ENCODE data around the gene RBM20. TPM values are rescaled to one million over a fixed set of nuclear protein-coding genes. Genes with fewer than 3 reads are reported as not detected.

RBM20 gene
- polyA plus RNA-seq, 1 experiment, result 0.11 TPM

DNA sequence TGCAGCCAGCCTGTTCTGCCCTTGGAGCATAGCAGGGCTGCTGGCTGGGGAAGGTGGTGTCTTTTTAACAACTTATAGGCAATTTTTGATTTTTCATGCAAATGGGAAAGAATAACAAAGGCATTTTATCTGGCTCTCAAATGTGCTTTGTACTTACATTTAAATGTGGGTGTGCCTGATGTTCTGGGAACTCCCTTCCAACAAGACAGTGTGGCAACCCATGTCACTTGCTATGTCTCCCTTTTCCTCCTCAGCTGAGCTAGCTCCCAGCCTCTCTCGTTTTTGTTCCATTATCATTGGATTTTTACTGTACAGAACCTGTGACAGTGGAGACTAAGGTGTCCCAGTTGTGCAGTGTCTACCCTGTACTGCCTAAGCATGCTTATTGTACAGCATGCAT lies 134.1 kb downstream of the RBM20 start:
- CTCF ChIA-PET, result no interaction called here
- POLR2A ChIA-PET, result no interaction called here

DNA sequence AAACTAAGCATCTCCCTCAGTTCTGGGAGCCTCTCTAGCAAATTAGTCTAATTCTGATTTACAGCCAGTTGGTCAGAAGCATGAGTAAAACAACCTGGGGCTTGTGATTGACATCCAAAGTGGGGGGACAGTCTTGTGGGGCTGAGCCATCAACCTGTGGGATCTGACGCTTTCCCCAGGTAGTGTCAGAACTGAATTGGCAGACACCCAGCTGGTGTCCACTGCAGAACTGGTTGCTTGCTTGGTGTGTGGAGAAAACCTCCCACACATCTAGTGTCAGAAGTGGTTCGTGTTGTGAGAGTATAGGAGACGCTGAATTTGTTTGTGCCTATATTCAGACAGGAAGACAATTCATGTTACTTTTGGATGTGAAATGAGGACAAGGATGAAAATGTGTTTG lies 135.4 kb downstream of the RBM20 start:
- Histone ChIP-seq H3K27me3 (ENCODE audit: control insufficient read depth, insufficient read depth, low read length) (peaks cover 18% of the 10 kb centered on the region), H3K4me3 (ENCODE audit: low read depth, low read length) (no peak overlapping the region), H3K27ac (ENCODE audit: low read depth, low read length) (no peak overlapping the region), H3K9me3 (ENCODE audit: control insufficient read depth, insufficient read depth, low read length) (no peaks in the 10 kb centered on the region)
- ChIA-PET CTCF (no interaction called here), POLR2A (no interaction called here)
- DNase-seq (ENCODE audit: low read depth, low spot score), result no peak
- TF ChIP-seq, protein P1, sequence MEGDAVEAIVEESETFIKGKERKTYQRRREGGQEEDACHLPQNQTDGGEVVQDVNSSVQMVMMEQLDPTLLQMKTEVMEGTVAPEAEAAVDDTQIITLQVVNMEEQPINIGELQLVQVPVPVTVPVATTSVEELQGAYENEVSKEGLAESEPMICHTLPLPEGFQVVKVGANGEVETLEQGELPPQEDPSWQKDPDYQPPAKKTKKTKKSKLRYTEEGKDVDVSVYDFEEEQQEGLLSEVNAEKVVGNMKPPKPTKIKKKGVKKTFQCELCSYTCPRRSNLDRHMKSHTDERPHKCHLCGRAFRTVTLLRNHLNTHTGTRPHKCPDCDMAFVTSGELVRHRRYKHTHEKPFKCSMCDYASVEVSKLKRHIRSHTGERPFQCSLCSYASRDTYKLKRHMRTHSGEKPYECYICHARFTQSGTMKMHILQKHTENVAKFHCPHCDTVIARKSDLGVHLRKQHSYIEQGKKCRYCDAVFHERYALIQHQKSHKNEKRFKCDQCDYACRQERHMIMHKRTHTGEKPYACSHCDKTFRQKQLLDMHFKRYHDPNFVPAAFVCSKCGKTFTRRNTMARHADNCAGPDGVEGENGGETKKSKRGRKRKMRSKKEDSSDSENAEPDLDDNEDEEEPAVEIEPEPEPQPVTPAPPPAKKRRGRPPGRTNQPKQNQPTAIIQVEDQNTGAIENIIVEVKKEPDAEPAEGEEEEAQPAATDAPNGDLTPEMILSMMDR (IDR thresholded peaks at IDR 0.05; ENCODE audit: low read depth, low read length), result no peak

More for the DNA sequence above, 134.1 kb downstream of the RBM20 start:
- TF ChIP-seq, protein P1 (IDR thresholded peaks at IDR 0.05; ENCODE audit: low read depth, low read length), result no peak
- DNase-seq (ENCODE audit: low read depth, low spot score), result no peak
- Histone ChIP-seq H3K27me3 (ENCODE audit: control insufficient read depth, insufficient read depth, low read length) (peaks cover 18% of the 10 kb centered on the region), H3K9me3 (ENCODE audit: control insufficient read depth, insufficient read depth, low read length) (no peaks in the 10 kb centered on the region), H3K27ac (ENCODE audit: low read depth, low read length) (no peak overlapping the region), H3K4me3 (ENCODE audit: low read depth, low read length) (no peak overlapping the region)

DNA sequence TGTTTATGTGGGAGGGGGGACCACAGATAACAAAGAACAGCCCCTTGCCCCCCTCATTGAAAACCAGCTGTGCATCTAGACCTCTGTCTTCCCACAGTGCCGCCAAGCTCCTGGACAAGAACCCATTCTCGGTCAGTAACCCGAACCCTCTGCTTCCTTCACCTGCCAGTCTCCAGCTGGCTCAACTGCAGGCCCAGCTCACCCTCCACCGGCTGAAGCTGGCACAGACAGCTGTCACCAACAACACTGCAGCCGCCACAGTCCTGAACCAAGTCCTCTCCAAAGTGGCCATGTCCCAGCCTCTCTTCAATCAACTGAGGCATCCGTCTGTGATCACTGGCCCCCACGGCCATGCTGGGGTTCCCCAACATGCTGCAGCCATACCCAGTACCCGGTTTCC lies 136.6 kb downstream of the RBM20 start:
- Histone ChIP-seq H3K27ac (ENCODE audit: low read depth, low read length) (no peak overlapping the region), H3K27me3 (ENCODE audit: control insufficient read depth, insufficient read depth, low read length) (peaks cover 18% of the 10 kb centered on the region), H3K4me3 (ENCODE audit: low read depth, low read length) (no peak overlapping the region), H3K9me3 (ENCODE audit: control insufficient read depth, insufficient read depth, low read length) (no peaks in the 10 kb centered on the region)
- POLR2A ChIA-PET, result no interaction called here
- TF ChIP-seq, protein P1 (IDR thresholded peaks at IDR 0.05; ENCODE audit: low read depth, low read length), result no peak
- no peak for DNase-seq (ENCODE audit: low read depth, low spot score)
- CTCF ChIA-PET, result no interaction called here

DNA sequence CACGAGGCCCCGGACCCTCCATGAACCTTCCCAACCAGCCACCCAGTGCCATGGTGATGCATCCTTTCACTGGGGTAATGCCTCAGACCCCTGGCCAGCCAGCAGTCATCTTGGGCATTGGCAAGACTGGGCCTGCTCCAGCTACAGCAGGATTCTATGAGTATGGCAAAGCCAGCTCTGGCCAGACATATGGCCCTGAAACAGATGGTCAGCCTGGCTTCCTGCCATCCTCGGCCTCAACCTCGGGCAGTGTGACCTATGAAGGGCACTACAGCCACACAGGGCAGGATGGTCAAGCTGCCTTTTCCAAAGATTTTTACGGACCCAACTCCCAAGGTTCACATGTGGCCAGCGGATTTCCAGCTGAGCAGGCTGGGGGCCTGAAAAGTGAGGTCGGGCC lies 137.0 kb downstream of the RBM20 start:
- Histone ChIP-seq H3K27me3 (ENCODE audit: control insufficient read depth, insufficient read depth, low read length) (peaks cover 18% of the 10 kb centered on the region), H3K9me3 (ENCODE audit: control insufficient read depth, insufficient read depth, low read length) (no peaks in the 10 kb centered on the region), H3K27ac (ENCODE audit: low read depth, low read length) (no peak overlapping the region), H3K4me3 (ENCODE audit: low read depth, low read length) (no peak overlapping the region)
- ChIA-PET POLR2A (no interaction called here), CTCF (no interaction called here)
- TF ChIP-seq, protein P1 (IDR thresholded peaks at IDR 0.05; ENCODE audit: low read depth, low read length), result no peak
- DNase-seq (ENCODE audit: low read depth, low spot score), result no peak

GRCh38 chr10:110782616-110783015 lies 138.5 kb downstream of the RBM20 start:
- TF ChIP-seq, protein P1 (IDR thresholded peaks at IDR 0.05; ENCODE audit: low read depth, low read length), result no peak
- Histone ChIP-seq H3K27me3 (ENCODE audit: control insufficient read depth, insufficient read depth, low read length) (peaks cover 16% of the 10 kb centered on the region), H3K9me3 (ENCODE audit: control insufficient read depth, insufficient read depth, low read length) (no peaks in the 10 kb centered on the region), H3K4me3 (ENCODE audit: low read depth, low read length) (no peak overlapping the region), H3K27ac (ENCODE audit: low read depth, low read length) (no peak overlapping the region)
- CTCF ChIA-PET, result no interaction called here
- no peak for DNase-seq (ENCODE audit: low read depth, low spot score)
- POLR2A ChIA-PET, result no interaction called here

Data from AG04450 (cell line).